Erythroblast (primary cell): ENCODE data around the gene RIOK3.

ENCODE experiments used
- GATA1 ChIP-seq: IDR thresholded peaks from 2 replicates; pipeline ENCODE4 v1.6.1; 2011; ENCODE audit warnings: low read depth, mild to moderate bottlenecking, control low read depth, low read length, moderate library complexity
- POLR2A ChIP-seq: IDR thresholded peaks from 2 replicates; pipeline ENCODE4 v1.6.1; 2011; ENCODE audit warnings: mild to moderate bottlenecking, low read length

DNA sequence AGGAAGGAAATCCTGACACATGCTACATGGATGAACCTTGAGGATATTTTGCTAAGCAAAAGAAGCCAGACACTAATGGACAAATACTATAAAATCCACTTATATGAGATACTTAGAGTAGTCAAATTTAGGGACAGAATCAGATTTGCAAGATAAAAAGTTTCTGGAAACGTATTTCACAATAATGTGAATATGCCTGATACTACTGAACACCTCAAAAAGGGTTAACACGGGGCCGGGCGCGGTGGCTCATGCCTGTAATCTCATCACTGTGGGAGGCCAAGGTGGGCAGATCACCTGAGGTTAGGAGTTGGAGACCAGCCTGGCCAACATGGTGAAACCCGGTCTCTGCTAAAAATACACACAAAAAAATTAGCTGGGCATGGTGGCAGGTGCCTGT lies 48.5 kb downstream of the RIOK3 start:
- TF ChIP-seq POLR2A (no peak), GATA1 (no peak)
